ENCODE data around the gene CCDC33.

CCDC33 gene

GRCh38 chr15:74207652-74208440 lies 28.3 kb upstream of the CCDC33 start:
- in situ Hi-C loops (cut with HindIII; ENCODE audit: low sequenced_read_pairs), result no loop called here
- no peak for DNase-seq (ENCODE audit: low read depth)
- no peak for TF ChIP-seq CTCF (IDR thresholded peaks at IDR 0.05; ENCODE audit: low read depth, low read length, missing control alignments)
- no peak overlapping the region for H3K4me3 ChIP-seq (ENCODE audit: low read depth, low read length)

- H3K4me3 ChIP-seq (ENCODE audit: low read depth, low read length), result no peak overlapping the region
- in situ Hi-C loops (cut with HindIII; ENCODE audit: low sequenced_read_pairs), result no loop called here
- DNase-seq (ENCODE audit: low read depth), result no peak
- TF ChIP-seq CTCF (IDR thresholded peaks at IDR 0.05; ENCODE audit: low read depth, low read length, missing control alignments), result no peak
These were observed 27.6 kb upstream of the CCDC33 start for GRCh38 chr15:74208496-74208895.

- DNase-seq (ENCODE audit: low read depth), result peak; percentile 55
- no peak overlapping the region for H3K4me3 ChIP-seq (ENCODE audit: low read depth, low read length)
- in situ Hi-C loops (cut with HindIII; ENCODE audit: low sequenced_read_pairs), result no loop called here
- no peak for TF ChIP-seq CTCF (IDR thresholded peaks at IDR 0.05; ENCODE audit: low read depth, low read length, missing control alignments)
These were observed 27.1 kb upstream of the CCDC33 start for GRCh38 chr15:74208901-74209559.

- TF ChIP-seq CTCF (IDR thresholded peaks at IDR 0.05; ENCODE audit: low read depth, low read length, missing control alignments), result no peak
- no peak for DNase-seq (ENCODE audit: low read depth)
- in situ Hi-C loops (cut with HindIII; ENCODE audit: low sequenced_read_pairs), result no loop called here
- H3K4me3 ChIP-seq (ENCODE audit: low read depth, low read length), result no peak overlapping the region
These were observed 26.6 kb upstream of the CCDC33 start for GRCh38 chr15:74209560-74209958.

- DNase-seq (ENCODE audit: low read depth), result peak; percentile 82
- in situ Hi-C loops (cut with HindIII; ENCODE audit: low sequenced_read_pairs), result no loop called here
These were observed 26.0 kb upstream of the CCDC33 start for GRCh38 chr15:74209997-74210671.

More at GRCh38 chr15:74209997-74210671, 26.0 kb upstream of the CCDC33 start:
- no peak overlapping the region for H3K4me3 ChIP-seq (ENCODE audit: low read depth, low read length)
- TF ChIP-seq CTCF (IDR thresholded peaks at IDR 0.05; ENCODE audit: low read depth, low read length, missing control alignments), result no peak

All from astrocyte of the cerebellum (primary cell).